Measurements from ENCODE around the gene GRIN3B.

DNA sequence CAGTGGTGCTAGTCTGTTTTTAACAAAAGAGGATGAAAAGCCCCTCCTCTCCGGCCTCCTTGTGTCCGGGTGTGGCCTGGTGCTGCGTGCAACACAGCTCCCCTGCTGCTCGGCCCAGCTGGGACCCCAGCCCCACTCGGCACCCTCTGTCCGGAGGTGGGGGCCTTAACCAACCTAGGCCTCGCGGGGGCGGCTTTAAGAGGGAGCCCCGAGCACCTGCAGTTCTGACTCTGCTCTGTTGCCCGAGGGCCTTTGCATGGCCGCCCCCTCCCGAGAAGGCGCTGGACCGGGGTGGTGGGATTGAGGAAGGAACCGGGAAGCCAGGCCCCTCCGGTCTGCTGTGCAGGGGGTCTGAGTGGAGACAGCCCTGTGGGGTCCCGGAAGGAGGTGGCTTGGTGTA lies 5.7 kb upstream of the GRIN3B start:
- no peak for TF ChIP-seq CTCF (IDR thresholded peaks at IDR 0.05)
- TF ChIP-seq POLR2AphosphoS5 (IDR thresholded peaks at IDR 0.05): no peak
- TF ChIP-seq EP300 (IDR thresholded peaks at IDR 0.05): no peak
